Omental fat pad (tissue), 4 donors: Measurements from ENCODE around the gene RBAK. TPM values are rescaled to one million over a fixed set of nuclear protein-coding genes. Genes with fewer than 3 reads are reported as not detected.
"Not testable (repeated sequence)": the region's sequence is repeated elsewhere in the genome, so short reads cannot be mapped to it uniquely, and the experiment has no call there.

Source experiments
- ATAC-seq: fragments of 150-250 bp; one replicate; pipeline ENCODE4 v1.9.1; 2016; ENCODE audit warnings: mild to moderate bottlenecking, moderate library complexity; ENCODE audit not compliant: low FRiP score
- DNase-seq: peaks from one replicate; pipeline ENCODE4 v3.0.0-alpha.2; 2019; ENCODE audit warnings: low spot score
- CTCF ChIP-seq, 3 donors: fragments of 450-650 bp; IDR thresholded peaks; one replicate each; pipeline ENCODE4 v1.5.1; 2016 to 2017; ENCODE audit warnings: antibody characterized with exemption in 3 of 3, mild to moderate bottlenecking in 3 of 3, moderate library complexity in 2 of 3
- total RNA-seq, 4 donors: library from RNA; depleted of rRNA; stranded (reverse); fragments of >200 nt; gene quantifications; one replicate each; pipeline ENCODE4 v1.1.0, GENCODE V29; 2016

Gene RBAK
- total RNA-seq, 4 donors from 2014 or later: 6.7 to 14.8 (median 8.5) TPM

DNA sequence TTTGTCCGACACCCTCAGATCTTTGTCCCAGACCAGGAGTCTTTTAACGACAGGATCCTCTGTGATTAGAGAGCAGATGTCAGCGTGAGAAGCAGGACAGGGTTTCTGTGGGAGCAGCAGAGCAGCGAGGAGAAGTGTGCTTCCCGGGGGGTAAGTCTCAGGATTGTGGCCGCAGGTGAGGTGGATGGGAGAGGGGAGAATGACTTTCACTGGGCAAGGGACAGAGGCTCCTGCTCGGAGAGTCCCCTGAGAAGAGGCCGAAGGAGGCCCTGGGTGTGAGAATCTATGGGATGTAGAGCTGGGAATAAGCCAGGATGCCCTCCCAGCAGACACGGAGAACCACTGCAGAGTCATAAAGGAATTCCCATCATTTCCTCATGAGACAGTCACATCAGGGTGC is 10.4 kb upstream of the RBAK start:
- no peak for TF ChIP-seq CTCF (IDR thresholded peaks at IDR 0.05)
- ATAC-seq (no peak), DNase-seq (no peak)

DNA sequence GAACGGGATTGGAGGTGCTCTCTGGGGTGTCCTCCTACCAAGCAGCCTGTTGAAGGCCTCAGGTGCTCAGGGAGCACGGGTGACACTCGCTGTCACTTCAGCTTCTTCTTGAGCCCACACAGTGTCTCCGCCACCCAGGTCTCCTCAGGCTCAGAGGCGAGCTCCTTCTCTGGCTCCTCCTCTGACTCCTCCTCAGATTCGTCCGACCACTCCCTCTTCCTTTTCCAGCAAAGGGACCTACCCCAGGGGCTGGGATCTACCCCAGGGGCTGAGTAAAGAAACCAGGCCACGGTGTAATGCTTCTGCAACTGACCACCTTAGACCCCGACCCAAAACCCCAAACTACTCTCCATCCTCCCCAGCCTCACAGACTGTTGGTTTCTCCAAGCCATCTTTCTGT is 9.2 kb upstream of the RBAK start:
- DNase-seq (no peak), ATAC-seq (no peak)
- no peak for TF ChIP-seq CTCF (IDR thresholded peaks at IDR 0.05)

DNA sequence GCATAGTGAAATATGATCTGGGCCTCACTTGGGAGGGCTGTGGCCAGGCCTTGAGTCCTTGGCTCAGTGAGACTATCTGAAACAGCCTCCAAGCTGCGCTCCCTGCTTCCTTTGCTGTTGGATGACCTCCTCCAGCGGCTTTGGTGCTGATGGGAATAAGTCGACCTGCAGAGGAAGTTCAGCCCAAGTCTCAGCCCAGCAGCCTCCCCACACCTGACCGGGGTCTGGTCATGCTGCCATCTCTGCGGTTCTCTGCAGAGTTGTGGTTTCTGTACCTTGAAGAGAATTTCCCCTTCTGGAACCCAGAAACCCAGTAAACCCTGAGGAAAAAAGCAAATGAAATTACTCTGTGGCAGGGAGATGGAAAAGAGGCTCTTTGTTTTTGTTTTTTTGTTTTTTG is 4.6 kb upstream of the RBAK start:
- DNase-seq (no peak), ATAC-seq (no peak)
- no peak for TF ChIP-seq CTCF (IDR thresholded peaks at IDR 0.05)

- TF ChIP-seq CTCF (IDR thresholded peaks at IDR 0.05): no peak
- DNase-seq: no peak
- ATAC-seq: no peak
Observed at GRCh38 chr7:5043661-5044060, 2.0 kb upstream of the RBAK start.

GRCh38 chr7:5046397-5046732 is 705 bp downstream of the RBAK start:
- ATAC-seq, DNase-seq: not testable (repeated sequence)

DNA sequence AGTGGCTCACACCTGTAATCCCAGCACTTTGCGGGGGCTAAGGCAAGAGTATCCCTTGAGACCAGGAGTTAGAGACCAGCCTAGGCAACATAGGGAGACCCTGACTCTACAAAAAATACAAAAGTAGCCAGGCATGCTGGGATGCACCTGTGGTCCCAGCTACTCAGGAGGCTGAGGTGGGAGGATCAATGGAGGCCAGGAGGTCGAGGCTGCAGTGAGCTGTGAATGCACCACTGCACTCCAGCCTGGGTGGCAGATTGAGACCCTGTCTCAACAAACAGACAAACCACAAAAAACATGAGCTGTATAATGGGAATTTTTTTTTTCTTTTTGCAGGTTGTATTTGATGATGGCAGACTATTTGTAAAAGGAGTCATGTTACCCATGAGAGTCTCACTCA is 1.5 kb downstream of the RBAK start:
- DNase-seq, ATAC-seq: not testable (repeated sequence)

DNA sequence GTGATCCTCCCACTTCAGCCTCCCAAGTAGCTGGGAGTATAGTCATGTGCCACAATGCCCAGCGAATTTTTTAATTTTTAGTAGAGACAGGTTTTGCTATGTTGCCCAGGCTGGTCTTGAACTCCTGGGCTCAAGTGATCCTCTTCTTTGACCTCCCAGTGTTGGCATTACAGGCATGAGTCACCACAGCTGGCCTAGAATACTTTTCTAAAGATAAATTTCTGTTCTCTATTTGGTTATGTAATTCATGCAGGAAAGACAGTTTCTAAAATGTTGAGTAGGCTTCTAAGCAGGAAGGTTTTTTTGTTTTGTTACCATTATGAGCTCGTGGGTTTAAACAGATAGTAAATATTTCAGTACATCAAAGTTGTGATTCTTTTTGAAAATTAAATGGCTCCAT is 5.0 kb downstream of the RBAK start:
- TF ChIP-seq CTCF (IDR thresholded peaks at IDR 0.05): no peak
- ATAC-seq (no peak), DNase-seq (no peak)

DNA sequence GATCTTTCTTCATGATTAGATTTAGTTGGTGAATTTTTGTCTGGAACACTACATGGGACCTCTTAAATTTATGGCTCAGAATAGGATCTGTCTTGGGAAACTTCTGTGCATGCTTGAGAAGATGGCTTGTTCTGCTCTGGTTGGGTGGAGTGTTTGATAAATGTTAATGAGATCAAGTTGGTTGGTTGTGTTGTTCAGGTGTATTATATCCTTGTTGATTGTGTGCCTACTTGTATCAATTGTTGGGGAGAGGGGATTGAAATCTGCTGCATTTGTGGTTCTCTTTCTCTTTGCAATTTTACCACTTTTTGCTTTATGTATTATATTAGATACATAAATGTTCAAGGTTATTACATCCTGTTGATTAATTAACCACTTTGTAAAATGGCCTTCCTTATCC is 6.1 kb downstream of the RBAK start:
- not testable (repeated sequence) for ATAC-seq, DNase-seq

- no peak for DNase-seq
- TF ChIP-seq CTCF (IDR thresholded peaks at IDR 0.05): no peak
- no peak for ATAC-seq
Observed at GRCh38 chr7:5053175-5053574, 7.5 kb downstream of the RBAK start.
